Thyroid gland (tissue), 4 donors: ENCODE results near the gene CCDC188.

Source experiments
- CTCF ChIP-seq, 6 experiments: fragments of 200-600 bp in 3 of 6; fragments of 450-650 bp in 3 of 6; sonication (generic) in 3 of 6; IDR thresholded peaks; one replicate each; pipeline ENCODE4 v1.5.1; 2016 to 2019; ENCODE audit warnings: antibody characterized with exemption in 6 of 6, mild to moderate bottlenecking in 2 of 6, inconsistent platforms in 1 of 6, moderate library complexity in 1 of 6
- POLR2A ChIP-seq, 2 donors: fragments of 450-650 bp; IDR thresholded peaks; one replicate each; pipeline ENCODE4 v1.6.1; 2017; ENCODE audit warnings: antibody characterized with exemption in 2 of 2, mild to moderate bottlenecking in 2 of 2, moderate library complexity in 1 of 2

DNA sequence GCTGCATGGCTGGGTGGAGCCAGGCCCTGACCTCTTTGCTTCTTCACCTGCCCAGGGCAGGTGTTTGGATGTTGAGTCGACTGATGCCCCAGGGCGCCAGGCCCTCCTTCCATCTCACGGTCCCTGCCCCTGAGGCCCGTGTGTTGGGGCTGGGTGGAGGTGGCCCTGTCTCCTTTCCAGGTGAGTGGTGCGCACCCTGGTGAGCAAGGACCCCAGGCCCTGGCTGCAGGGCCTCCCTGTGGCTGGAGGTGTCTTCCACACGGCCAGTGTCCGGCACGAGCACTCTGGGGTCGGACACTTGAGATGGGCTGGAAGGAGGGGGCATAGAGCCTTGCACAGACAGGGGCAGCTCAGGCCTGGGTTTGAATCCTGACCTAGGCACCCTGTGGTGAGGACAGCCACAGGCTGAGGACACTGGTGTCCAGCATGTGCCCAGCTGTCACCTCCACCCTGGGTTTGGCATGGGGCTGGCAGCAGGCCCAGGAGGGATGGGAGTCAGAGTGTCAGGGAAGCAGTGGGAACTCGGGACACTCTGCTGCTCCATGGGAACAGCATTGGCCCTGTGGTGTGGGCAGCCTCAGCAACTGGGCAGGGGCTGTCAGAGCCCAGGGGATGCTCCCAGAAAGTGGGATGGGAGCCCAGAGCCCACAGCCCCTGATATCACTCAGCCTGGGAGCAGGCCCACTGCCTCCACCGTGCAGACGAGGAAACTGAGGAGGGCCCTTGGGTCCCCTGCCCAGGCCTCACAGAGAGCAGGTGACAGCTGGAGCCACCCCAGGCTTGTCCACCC is 37.1 kb upstream of the CCDC188 start:
- TF ChIP-seq CTCF (IDR thresholded peaks at IDR 0.05) (no peak), POLR2A (IDR thresholded peaks at IDR 0.05) (no peak)
